Panc1 (cell line): Measurements from ENCODE around the gene LRRC3. TPM values are rescaled to one million over a fixed set of nuclear protein-coding genes. Genes with fewer than 3 reads are reported as not detected.

ENCODE experiments used
- ATAC-seq: fragments of 200-7000 bp; cut with Tn5 transposase; 2 replicates; pipeline ENCODE4 v1.9.1; 2020; ENCODE audit warnings: mild to moderate bottlenecking, moderate library complexity
- BruUV-seq: library from RNA; stranded (reverse); fragments of 400-500 nt; replicated peaks from 2 replicates; lab custom pipeline; 2021; lab: Mats Ljungman, UMichigan
- CTCF ChIA-PET: fragments of 300-600 bp; sonication (Branson Sonifier 250); formaldehyde crosslinking; loops from one replicate; lab custom pipeline; 2022; ENCODE audit warnings: antibody characterized with exemption; lab: Charles Lee
- POLR2A ChIA-PET: fragments of 300-600 bp; sonication (Branson Sonifier 250); formaldehyde crosslinking; loops from one replicate; lab custom pipeline; 2022; ENCODE audit warnings: antibody characterized with exemption; lab: Charles Lee
- DNase-seq: peaks from one replicate; pipeline ENCODE4 v3.0.0-alpha.2; 2010; ENCODE audit warnings: low read depth, low spot score
- H3K27ac ChIP-seq: 2 replicates; pipeline ENCODE4 v1.5.1; 2011; ENCODE audit warnings: mild to moderate bottlenecking, low read length, inconsistent platforms
- H3K27me3 ChIP-seq: fragments of 200-500 bp; sonication (Bioruptor generic); 2 replicates; pipeline ENCODE4 v1.6.0; 2014; ENCODE audit warnings: low read length, inconsistent platforms; ENCODE audit not compliant: control insufficient read depth, insufficient read depth
- H3K36me3 ChIP-seq: fragments of 200-500 bp; sonication (Bioruptor generic); 2 replicates; pipeline ENCODE4 v1.5.1; 2014; ENCODE audit warnings: inconsistent platforms, mild to moderate bottlenecking, low read length, moderate library complexity; ENCODE audit not compliant: control insufficient read depth, insufficient read depth
- H3K4me1 ChIP-seq: 2 replicates; pipeline ENCODE4 v1.5.1; 2011; ENCODE audit warnings: inconsistent platforms, mild to moderate bottlenecking, low read length, moderate library complexity; ENCODE audit not compliant: control insufficient read depth, insufficient read depth
- H3K4me3 ChIP-seq, 2 experiments: 2 replicates each; pipeline ENCODE4 v1.5.1; 2011 to 2012; ENCODE audit warnings: low read depth in 2 of 2, low read length in 2 of 2, mild to moderate bottlenecking in 2 of 2, inconsistent platforms in 1 of 2, moderate library complexity in 1 of 2
- H3K9me3 ChIP-seq: fragments of 200-500 bp; sonication (Bioruptor generic); 2 replicates; pipeline ENCODE4 v1.5.1; 2014; ENCODE audit warnings: low read depth, mild to moderate bottlenecking, inconsistent platforms, low read length, moderate library complexity; ENCODE audit not compliant: control insufficient read depth, insufficient read depth
- POLR2AphosphoS5 ChIP-seq: IDR thresholded peaks from 2 replicates; pipeline ENCODE4 v1.6.1; 2012; ENCODE audit warnings: mild to moderate bottlenecking, low read depth, low read length, moderate library complexity
- REST ChIP-seq, 2 experiments: IDR thresholded peaks; 2 replicates each; pipeline ENCODE4 v1.6.1; 2011 to 2012; ENCODE audit warnings: low read depth in 2 of 2, control low read depth in 1 of 2, low read length in 1 of 2, mild to moderate bottlenecking in 1 of 2, moderate library complexity in 1 of 2; ENCODE audit not compliant: insufficient read depth in 1 of 2
- SIN3A ChIP-seq: IDR thresholded peaks from 2 replicates; pipeline ENCODE4 v1.6.1; 2012; ENCODE audit warnings: low read depth, mild to moderate bottlenecking, low read length, moderate library complexity, borderline replicate concordance; ENCODE audit not compliant: insufficient read depth
- TCF7L2 ChIP-seq: IDR thresholded peaks from 2 replicates; pipeline ENCODE4 v1.6.1; 2011; ENCODE audit warnings: mild to moderate bottlenecking, low read depth, low read length, inconsistent platforms
- in situ Hi-C: cut with HindIII; loops from 2 replicates; pipeline ENCODE4 v1.10.0; 2016; ENCODE audit warnings: low sequenced_read_pairs, low pct_unique_long_range_greater_than_20kb
- intact Hi-C: fragments of 100-400 bp; cut with micrococcal nuclease; formaldehyde crosslinking; loops from one replicate; pipeline ENCODE4 v1.10.0; 2022; ENCODE audit not compliant: unreplicated experiment
- total RNA-seq: library from RNA; stranded (reverse); gene quantifications from one replicate; pipeline ENCODE4 v1.2.1, GENCODE V29; 2021; ENCODE audit not compliant: unreplicated experiment
- TF ChIP-seq, protein P1 (sequence below): fragments of 450-650 bp; IDR thresholded peaks from 2 replicates; pipeline ENCODE4 v1.5.1; 2017; ENCODE audit warnings: mild to moderate bottlenecking

The LRRC3 gene
- total RNA-seq, 1 experiment from 2014 or later = 3.3 TPM

DNA sequence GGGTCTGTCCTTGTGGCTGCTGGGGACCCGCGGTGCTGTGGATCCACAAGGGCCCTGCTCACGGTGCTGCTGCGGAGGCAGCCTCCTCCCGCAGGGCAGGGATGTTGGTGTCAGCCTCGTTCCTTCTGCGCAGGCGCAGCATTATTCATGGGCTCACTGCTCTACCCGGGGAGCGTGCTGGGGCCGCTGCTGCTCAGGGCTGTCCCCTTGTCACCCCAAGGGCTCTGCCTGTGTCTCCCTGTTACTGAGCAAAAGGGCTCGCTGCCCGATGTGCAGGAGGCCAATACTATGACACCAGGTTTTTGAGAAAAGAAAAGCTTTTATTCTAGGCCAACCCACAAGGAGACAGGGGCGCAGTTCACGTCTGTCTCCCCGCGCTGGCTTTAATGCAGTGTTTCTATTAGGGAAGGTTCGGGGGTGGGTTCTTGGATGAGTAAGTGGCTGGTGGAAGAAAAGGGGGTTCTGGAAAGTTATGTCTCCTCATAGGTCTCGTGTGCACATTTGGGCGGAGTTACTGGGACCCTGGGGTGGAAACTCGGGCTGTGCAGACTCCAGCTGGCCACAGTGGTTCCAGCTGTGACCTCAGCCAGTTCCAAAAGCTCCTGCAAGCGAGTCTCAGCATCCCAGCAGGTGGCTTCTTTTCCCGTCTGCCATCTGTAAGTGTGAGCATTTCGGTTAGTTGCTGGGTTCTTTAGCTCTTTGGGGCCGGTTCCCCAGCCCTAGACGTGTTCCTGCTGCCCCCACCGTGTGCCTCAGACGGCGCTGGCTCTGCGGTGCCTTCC, 40.8 kb upstream of the LRRC3 start:
- Histone ChIP-seq H3K9me3 (no peaks in the 10 kb centered on the region), H3K4me1 (no peaks in the 10 kb centered on the region), H3K27ac (no peak overlapping the region), H3K4me3 (no peak overlapping the region), H3K27me3 (no peaks in the 10 kb centered on the region; the same call in 1 of the 2 replicates), H3K36me3 (no peaks in the 10 kb centered on the region)
- DNase-seq (no peak), ATAC-seq (no peak)
- in situ Hi-C loops = no loop called here
- CTCF ChIA-PET = no interaction called here
- BruUV-seq = no TSS peak
- POLR2A ChIA-PET = no interaction called here
- intact Hi-C loops = no loop called here
- TF ChIP-seq, protein P1, sequence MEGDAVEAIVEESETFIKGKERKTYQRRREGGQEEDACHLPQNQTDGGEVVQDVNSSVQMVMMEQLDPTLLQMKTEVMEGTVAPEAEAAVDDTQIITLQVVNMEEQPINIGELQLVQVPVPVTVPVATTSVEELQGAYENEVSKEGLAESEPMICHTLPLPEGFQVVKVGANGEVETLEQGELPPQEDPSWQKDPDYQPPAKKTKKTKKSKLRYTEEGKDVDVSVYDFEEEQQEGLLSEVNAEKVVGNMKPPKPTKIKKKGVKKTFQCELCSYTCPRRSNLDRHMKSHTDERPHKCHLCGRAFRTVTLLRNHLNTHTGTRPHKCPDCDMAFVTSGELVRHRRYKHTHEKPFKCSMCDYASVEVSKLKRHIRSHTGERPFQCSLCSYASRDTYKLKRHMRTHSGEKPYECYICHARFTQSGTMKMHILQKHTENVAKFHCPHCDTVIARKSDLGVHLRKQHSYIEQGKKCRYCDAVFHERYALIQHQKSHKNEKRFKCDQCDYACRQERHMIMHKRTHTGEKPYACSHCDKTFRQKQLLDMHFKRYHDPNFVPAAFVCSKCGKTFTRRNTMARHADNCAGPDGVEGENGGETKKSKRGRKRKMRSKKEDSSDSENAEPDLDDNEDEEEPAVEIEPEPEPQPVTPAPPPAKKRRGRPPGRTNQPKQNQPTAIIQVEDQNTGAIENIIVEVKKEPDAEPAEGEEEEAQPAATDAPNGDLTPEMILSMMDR = no peak
- TF ChIP-seq POLR2AphosphoS5 = no peak
- TF ChIP-seq SIN3A = no peak
- no peak for TF ChIP-seq REST (IDR thresholded peaks at IDR 0.05; ENCODE audit: insufficient read depth in 1 of 2, low read depth in 2 of 2, low read length in 1 of 2)
- TF ChIP-seq TCF7L2 = no peak

GRCh38 chr21:44415073-44416025, 40.0 kb upstream of the LRRC3 start:
- CTCF ChIA-PET = no interaction called here
- ATAC-seq (no peak), DNase-seq (no peak)
- Histone ChIP-seq H3K36me3 (no peaks in the 10 kb centered on the region), H3K27ac (no peak overlapping the region), H3K4me1 (no peaks in the 10 kb centered on the region), H3K4me3 (no peak overlapping the region), H3K27me3 (no peaks in the 10 kb centered on the region; the same call in 1 of the 2 replicates), H3K9me3 (no peaks in the 10 kb centered on the region)
- POLR2A ChIA-PET = interaction anchor here (0.8 kb wide), 1 partner anchor 76 kb away, joined by 3 read pairs; no protein-coding TSS in a partner anchor
- no TSS peak for BruUV-seq
- intact Hi-C loops (no loop called here), in situ Hi-C loops (no loop called here)
- TF ChIP-seq REST (IDR thresholded peaks at IDR 0.05; ENCODE audit: insufficient read depth in 1 of 2, low read depth in 2 of 2, low read length in 1 of 2) (no peak), SIN3A (no peak), POLR2AphosphoS5 (no peak), TCF7L2 (no peak)
- TF ChIP-seq, protein P1 = no peak
